HepG2 (cell line): ENCODE measurements around the gene TMEM190. TPM values are rescaled to one million over a fixed set of nuclear protein-coding genes. Genes with fewer than 3 reads are reported as not detected.

Source experiments
- ADNP ChIP-seq: sonication (generic); formaldehyde crosslinking; IDR thresholded peaks from 2 replicates; pipeline ENCODE4 v1.4.0; 2020; ENCODE audit warnings: missing genetic modification reagents
- GPN1 ChIP-seq: sonication (generic); formaldehyde crosslinking; IDR thresholded peaks from 2 replicates; pipeline ENCODE4 v1.5.1; 2020; ENCODE audit warnings: missing genetic modification reagents, borderline replicate concordance
- HDAC2 ChIP-seq: sonication (generic); formaldehyde crosslinking; IDR thresholded peaks from 2 replicates; pipeline ENCODE4 v1.4.0; 2020; ENCODE audit warnings: missing genetic modification reagents
- JARID2 ChIP-seq: sonication (generic); formaldehyde crosslinking; IDR thresholded peaks from 2 replicates; pipeline ENCODE4 v1.8.1; 2023; ENCODE audit warnings: missing genetic modification reagents, inconsistent platforms; ENCODE audit not compliant: insufficient replicate concordance
- REL ChIP-seq: sonication (generic); formaldehyde crosslinking; conservative IDR thresholded peaks from 2 replicates; pipeline ENCODE4 v1.8.0; 2022; ENCODE audit warnings: mild to moderate bottlenecking, missing genetic modification reagents, moderate library complexity
- SP1 ChIP-seq, 2 experiments: fragments of 450-650 bp in 1 of 2; sonication (generic) in 1 of 2; formaldehyde crosslinking in 1 of 2; IDR thresholded peaks; 2 replicates each; pipeline versions ENCODE4 v1.4.0 to v1.6.1; 2016 to 2020; ENCODE audit warnings: missing genetic modification reagents in 1 of 2
- SSRP1 ChIP-seq: IDR thresholded peaks from 2 replicates; pipeline ENCODE4 v1.6.1; 2016; ENCODE audit warnings: control low read depth
- STAT5B ChIP-seq: sonication (generic); formaldehyde crosslinking; IDR thresholded peaks from 2 replicates; pipeline ENCODE4 v1.4.0; 2020; ENCODE audit warnings: missing genetic modification reagents
- ZNF121 ChIP-seq: sonication (generic); formaldehyde crosslinking; IDR thresholded peaks from 2 replicates; pipeline ENCODE4 v1.5.0; 2020; ENCODE audit warnings: mild to moderate bottlenecking, missing genetic modification reagents
- ZNF274 ChIP-seq: sonication (generic); formaldehyde crosslinking; IDR thresholded peaks from 2 replicates; pipeline ENCODE4 v1.5.1; 2020; ENCODE audit warnings: mild to moderate bottlenecking, missing genetic modification reagents
- ZNF282 ChIP-seq: fragments of 450-650 bp; IDR thresholded peaks from 2 replicates; pipeline ENCODE4 v1.6.1; 2018; ENCODE audit not compliant: partially characterized antibody
- ZNF30 ChIP-seq: sonication (generic); formaldehyde crosslinking; IDR thresholded peaks from 2 replicates; pipeline ENCODE4 v1.5.0; 2020; ENCODE audit warnings: mild to moderate bottlenecking, missing genetic modification reagents
- ZNF891 ChIP-seq: sonication (generic); formaldehyde crosslinking; IDR thresholded peaks from 2 replicates; pipeline ENCODE4 v1.5.0; 2020; ENCODE audit warnings: mild to moderate bottlenecking, missing genetic modification reagents
- polyA plus RNA-seq, 8 experiments: library from polyadenylated mRNA; depleted of rRNA in 3 of 8; stranded (reverse) in 7 of 8; unstranded in 1 of 8; fragments of >200 nt; fragmentation: Illumina TruSeq in 4 of 8; extraction: Trizol in 4 of 8; gene quantifications; 2 replicates each; pipeline versions ENCODE4 v1.2.1 to v1.2.3, GENCODE V29; 2011 to 2016; ENCODE audit warnings: low read depth in 4 of 8, missing spikeins in 1 of 8, mixed read lengths in 1 of 8; ENCODE audit not compliant: insufficient read depth in 1 of 8
- total RNA-seq, 5 experiments: library from RNA; depleted of rRNA; stranded (reverse); fragments of >200 nt; fragmentation: Illumina TruSeq; extraction: Trizol; gene quantifications; 2 replicates each; pipeline ENCODE4 v1.2.3, GENCODE V29; 2016; ENCODE audit warnings: low read depth in 1 of 5
- TF ChIP-seq, protein P1 (sequence below): sonication (generic); formaldehyde crosslinking; conservative IDR thresholded peaks from 2 replicates; pipeline ENCODE4 v1.8.0; 2022; ENCODE audit warnings: mild to moderate bottlenecking, moderate library complexity, missing genetic modification reagents
- TF ChIP-seq, protein P2 (sequence below): IDR thresholded peaks from 2 replicates; pipeline ENCODE4 v1.6.1; 2016; ENCODE audit warnings: missing genetic modification reagents, missing compliant biosample characterization
- TF ChIP-seq, protein P3 (sequence below): sonication (generic); formaldehyde crosslinking; IDR thresholded peaks from 2 replicates; pipeline ENCODE4 v1.4.0; 2020; ENCODE audit warnings: mild to moderate bottlenecking, missing genetic modification reagents
- TF ChIP-seq, protein P4 (sequence below), 2 experiments: sonication (generic) in 1 of 2; formaldehyde crosslinking in 1 of 2; IDR thresholded peaks; 2 replicates each; pipeline versions ENCODE4 v1.5.1 to v1.6.1; 2011 to 2020; ENCODE audit warnings: borderline replicate concordance in 1 of 2, low read depth in 1 of 2, low read length in 1 of 2, mild to moderate bottlenecking in 1 of 2, missing genetic modification reagents in 1 of 2, moderate library complexity in 1 of 2
- TF ChIP-seq, protein P5 (sequence below): IDR thresholded peaks from 2 replicates; pipeline ENCODE4 v1.6.1; 2016; ENCODE audit warnings: missing biosample characterization, missing genetic modification reagents, low read depth
- TF ChIP-seq, protein P6 (sequence below): IDR thresholded peaks from 2 replicates; pipeline ENCODE4 v1.6.1; 2018; ENCODE audit warnings: missing genetic modification reagents

TMEM190 gene
- total and polyA plus RNA-seq, 2 of the 13 experiments (the other 11 are each of a cell fraction or from before 2014, with no cell fraction given): 0.35 to 0.83 TPM

DNA sequence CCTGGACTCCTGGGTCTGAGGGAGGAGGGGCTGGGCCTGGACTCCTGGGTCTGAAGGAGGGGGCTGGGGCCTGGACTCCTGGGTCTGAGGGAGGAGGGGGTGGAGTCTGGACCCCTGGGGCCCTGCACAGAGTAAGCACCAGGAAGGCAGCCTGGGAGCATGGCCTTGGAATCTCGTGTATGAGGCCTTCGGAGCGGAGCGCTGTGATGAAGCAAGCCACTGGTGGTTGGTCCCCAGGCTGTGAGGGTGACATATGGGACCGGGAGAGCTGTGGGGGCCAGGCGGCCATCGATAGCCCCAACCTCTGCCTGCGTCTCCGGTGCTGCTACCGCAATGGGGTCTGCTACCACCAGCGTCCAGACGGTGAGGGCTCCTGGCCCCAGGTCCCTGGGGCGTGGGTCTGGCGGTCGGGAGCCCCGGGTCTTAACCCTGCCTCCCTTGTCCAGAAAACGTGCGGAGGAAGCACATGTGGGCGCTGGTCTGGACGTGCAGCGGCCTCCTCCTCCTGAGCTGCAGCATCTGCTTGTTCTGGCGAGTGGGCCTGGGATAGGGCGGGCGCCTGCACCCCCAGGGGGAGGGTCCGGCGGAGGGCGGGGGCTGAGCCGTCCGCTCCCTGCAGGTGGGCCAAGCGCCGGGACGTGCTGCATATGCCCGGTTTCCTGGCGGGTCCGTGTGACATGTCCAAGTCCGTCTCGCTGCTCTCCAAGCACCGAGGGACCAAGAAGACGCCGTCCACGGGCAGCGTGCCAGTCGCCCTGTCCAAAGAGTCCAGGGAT is 918 bp downstream of the TMEM190 start (continued):
- TF ChIP-seq, protein P1, sequence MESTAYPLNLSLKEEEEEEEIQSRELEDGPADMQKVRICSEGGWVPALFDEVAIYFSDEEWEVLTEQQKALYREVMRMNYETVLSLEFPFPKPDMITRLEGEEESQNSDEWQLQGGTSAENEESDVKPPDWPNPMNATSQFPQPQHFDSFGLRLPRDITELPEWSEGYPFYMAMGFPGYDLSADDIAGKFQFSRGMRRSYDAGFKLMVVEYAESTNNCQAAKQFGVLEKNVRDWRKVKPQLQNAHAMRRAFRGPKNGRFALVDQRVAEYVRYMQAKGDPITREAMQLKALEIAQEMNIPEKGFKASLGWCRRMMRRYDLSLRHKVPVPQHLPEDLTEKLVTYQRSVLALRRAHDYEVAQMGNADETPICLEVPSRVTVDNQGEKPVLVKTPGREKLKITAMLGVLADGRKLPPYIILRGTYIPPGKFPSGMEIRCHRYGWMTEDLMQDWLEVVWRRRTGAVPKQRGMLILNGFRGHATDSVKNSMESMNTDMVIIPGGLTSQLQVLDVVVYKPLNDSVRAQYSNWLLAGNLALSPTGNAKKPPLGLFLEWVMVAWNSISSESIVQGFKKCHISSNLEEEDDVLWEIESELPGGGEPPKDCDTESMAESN (CRISPR knock-in tag): peak; percentile 86; the same call in 1 of the 2 replicates
- TF ChIP-seq ZNF121 (CRISPR knock-in tag) (no peak), GPN1 (no peak), SP1 (IDR thresholded peaks at IDR 0.05) (no peak), SP1 (CRISPR knock-in tag; IDR thresholded peaks at IDR 0.05) (no peak), REL (no peak), SSRP1 (CRISPR knock-in tag) (no peak), ZNF282 (no peak), STAT5B (CRISPR knock-in tag) (no peak), ZNF891 (CRISPR knock-in tag) (no peak), ADNP (CRISPR knock-in tag) (0 out of 2 replicates have a peak, but pooled peaks have one; percentile 13), JARID2 (no peak), ZNF274 (CRISPR knock-in tag) (no peak), ZNF30 (CRISPR knock-in tag) (no peak), HDAC2 (CRISPR knock-in tag) (0 out of 2 replicates have a peak, but pooled peaks have one; percentile 22)
- TF ChIP-seq, protein P2, sequence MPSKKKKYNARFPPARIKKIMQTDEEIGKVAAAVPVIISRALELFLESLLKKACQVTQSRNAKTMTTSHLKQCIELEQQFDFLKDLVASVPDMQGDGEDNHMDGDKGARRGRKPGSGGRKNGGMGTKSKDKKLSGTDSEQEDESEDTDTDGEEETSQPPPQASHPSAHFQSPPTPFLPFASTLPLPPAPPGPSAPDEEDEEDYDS (CRISPR knock-in tag): no peak
- TF ChIP-seq, protein P3, sequence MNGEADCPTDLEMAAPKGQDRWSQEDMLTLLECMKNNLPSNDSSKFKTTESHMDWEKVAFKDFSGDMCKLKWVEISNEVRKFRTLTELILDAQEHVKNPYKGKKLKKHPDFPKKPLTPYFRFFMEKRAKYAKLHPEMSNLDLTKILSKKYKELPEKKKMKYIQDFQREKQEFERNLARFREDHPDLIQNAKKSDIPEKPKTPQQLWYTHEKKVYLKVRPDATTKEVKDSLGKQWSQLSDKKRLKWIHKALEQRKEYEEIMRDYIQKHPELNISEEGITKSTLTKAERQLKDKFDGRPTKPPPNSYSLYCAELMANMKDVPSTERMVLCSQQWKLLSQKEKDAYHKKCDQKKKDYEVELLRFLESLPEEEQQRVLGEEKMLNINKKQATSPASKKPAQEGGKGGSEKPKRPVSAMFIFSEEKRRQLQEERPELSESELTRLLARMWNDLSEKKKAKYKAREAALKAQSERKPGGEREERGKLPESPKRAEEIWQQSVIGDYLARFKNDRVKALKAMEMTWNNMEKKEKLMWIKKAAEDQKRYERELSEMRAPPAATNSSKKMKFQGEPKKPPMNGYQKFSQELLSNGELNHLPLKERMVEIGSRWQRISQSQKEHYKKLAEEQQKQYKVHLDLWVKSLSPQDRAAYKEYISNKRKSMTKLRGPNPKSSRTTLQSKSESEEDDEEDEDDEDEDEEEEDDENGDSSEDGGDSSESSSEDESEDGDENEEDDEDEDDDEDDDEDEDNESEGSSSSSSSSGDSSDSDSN (CRISPR knock-in tag): peak; percentile 84
- TF ChIP-seq, protein P4, sequence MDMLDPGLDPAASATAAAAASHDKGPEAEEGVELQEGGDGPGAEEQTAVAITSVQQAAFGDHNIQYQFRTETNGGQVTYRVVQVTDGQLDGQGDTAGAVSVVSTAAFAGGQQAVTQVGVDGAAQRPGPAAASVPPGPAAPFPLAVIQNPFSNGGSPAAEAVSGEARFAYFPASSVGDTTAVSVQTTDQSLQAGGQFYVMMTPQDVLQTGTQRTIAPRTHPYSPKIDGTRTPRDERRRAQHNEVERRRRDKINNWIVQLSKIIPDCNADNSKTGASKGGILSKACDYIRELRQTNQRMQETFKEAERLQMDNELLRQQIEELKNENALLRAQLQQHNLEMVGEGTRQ (IDR thresholded peaks at IDR 0.05; ENCODE audit: low read depth, low read length): no peak
- TF ChIP-seq, protein P4 (CRISPR knock-in tag; IDR thresholded peaks at IDR 0.05; ENCODE audit: borderline replicate concordance): no peak
- TF ChIP-seq, protein P5, sequence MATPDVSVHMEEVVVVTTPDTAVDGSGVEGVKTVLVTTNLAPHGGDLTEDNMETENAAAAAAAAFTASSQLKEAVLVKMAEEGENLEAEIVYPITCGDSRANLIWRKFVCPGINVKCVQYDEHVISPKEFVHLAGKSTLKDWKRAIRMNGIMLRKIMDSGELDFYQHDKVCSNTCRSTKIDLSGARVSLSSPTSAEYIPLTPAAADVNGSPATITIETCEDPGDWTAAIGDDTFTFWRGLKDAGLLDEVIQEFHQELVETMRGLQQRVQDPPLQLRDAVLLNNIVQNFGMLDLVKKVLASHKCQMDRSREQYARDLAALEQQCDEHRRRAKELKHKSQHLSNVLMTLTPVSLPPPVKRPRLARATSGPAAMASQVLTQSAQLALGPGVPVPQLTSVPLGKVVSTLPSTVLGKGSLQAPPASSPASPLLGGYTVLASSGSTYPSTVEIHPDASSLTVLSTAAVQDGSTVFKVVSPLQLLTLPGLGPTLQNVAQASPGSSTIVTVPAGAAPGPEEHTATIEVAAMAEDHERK (CRISPR knock-in tag): no peak
- TF ChIP-seq, protein P6, sequence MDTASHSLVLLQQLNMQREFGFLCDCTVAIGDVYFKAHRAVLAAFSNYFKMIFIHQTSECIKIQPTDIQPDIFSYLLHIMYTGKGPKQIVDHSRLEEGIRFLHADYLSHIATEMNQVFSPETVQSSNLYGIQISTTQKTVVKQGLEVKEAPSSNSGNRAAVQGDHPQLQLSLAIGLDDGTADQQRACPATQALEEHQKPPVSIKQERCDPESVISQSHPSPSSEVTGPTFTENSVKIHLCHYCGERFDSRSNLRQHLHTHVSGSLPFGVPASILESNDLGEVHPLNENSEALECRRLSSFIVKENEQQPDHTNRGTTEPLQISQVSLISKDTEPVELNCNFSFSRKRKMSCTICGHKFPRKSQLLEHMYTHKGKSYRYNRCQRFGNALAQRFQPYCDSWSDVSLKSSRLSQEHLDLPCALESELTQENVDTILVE (CRISPR knock-in tag): no peak
